Neutrophil (primary cell): ENCODE measurements around the gene MAGEA11.
"Not testable (repeated sequence)": the region's sequence is repeated elsewhere in the genome, so short reads cannot be mapped to it uniquely, and the experiment has no call there.

Source experiments
- H3K27ac ChIP-seq: fragments of 200-600 bp; sonication (generic); 2 replicates; pipeline ENCODE4 v1.5.1; 2016; ENCODE audit warnings: mild to moderate bottlenecking, moderate library complexity
- H3K27me3 ChIP-seq: fragments of 200-600 bp; sonication (generic); 2 replicates; pipeline ENCODE4 v1.6.0; 2016; ENCODE audit warnings: mild to moderate bottlenecking
- H3K36me3 ChIP-seq: fragments of 200-600 bp; sonication (generic); 2 replicates; pipeline ENCODE4 v1.5.1; 2017
- H3K4me1 ChIP-seq, 2 experiments: fragments of 200-600 bp in 1 of 2; sonication (generic) in 1 of 2; 1 replicate in 1 of 2; 2 replicates in 1 of 2; pipeline versions ENCODE4 v1.5.1 to v1.6.1; 2013 to 2016; ENCODE audit warnings: low read depth in 1 of 2, low read length in 1 of 2, mild to moderate bottlenecking in 1 of 2, moderate library complexity in 1 of 2; ENCODE audit not compliant: control insufficient read depth in 1 of 2, insufficient read depth in 1 of 2
- H3K4me3 ChIP-seq, 2 experiments: fragments of 200-600 bp in 1 of 2; sonication (generic) in 1 of 2; 1 replicate in 1 of 2; 2 replicates in 1 of 2; pipeline ENCODE4 v1.5.1; 2013 to 2016; ENCODE audit warnings: low read depth in 1 of 2, low read length in 1 of 2, mild to moderate bottlenecking in 1 of 2, moderate library complexity in 1 of 2
- H3K9me3 ChIP-seq: fragments of 200-600 bp; sonication (generic); 2 replicates; pipeline ENCODE4 v1.5.1; 2016
- TF ChIP-seq, protein P1 (sequence below): fragments of 200-600 bp; sonication (generic); IDR thresholded peaks from 2 replicates; pipeline ENCODE4 v1.5.1; 2016; ENCODE audit warnings: antibody characterized with exemption

The MAGEA11 gene

DNA sequence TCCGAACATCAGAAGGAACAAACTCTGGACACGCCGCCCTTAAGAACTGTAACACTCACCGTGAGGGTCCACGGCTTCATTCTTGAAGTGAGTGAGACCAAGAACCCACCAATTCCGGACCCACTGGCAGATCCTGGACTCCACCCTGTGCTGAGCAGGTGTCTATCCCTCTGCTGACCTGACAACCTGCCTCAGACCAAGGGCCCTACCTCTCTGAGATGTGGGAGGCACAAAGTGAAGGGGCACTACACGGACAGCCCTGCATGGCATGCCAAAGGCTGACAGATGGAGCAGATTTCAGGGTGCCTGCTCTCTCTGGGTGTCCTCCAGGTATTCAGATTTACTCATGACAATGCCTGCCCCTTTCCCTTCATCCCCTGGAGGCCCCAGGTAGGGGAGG, 48.0 kb downstream of the MAGEA11 start:
- Histone ChIP-seq H3K4me1 (no peaks in the 10 kb centered on the region), H3K4me3 (no peak overlapping the region), H3K36me3 (no peaks in the 10 kb centered on the region), H3K27me3 (no peaks in the 10 kb centered on the region), H3K9me3 (no peaks in the 10 kb centered on the region), H3K27ac (no peak overlapping the region)
- TF ChIP-seq, protein P1, sequence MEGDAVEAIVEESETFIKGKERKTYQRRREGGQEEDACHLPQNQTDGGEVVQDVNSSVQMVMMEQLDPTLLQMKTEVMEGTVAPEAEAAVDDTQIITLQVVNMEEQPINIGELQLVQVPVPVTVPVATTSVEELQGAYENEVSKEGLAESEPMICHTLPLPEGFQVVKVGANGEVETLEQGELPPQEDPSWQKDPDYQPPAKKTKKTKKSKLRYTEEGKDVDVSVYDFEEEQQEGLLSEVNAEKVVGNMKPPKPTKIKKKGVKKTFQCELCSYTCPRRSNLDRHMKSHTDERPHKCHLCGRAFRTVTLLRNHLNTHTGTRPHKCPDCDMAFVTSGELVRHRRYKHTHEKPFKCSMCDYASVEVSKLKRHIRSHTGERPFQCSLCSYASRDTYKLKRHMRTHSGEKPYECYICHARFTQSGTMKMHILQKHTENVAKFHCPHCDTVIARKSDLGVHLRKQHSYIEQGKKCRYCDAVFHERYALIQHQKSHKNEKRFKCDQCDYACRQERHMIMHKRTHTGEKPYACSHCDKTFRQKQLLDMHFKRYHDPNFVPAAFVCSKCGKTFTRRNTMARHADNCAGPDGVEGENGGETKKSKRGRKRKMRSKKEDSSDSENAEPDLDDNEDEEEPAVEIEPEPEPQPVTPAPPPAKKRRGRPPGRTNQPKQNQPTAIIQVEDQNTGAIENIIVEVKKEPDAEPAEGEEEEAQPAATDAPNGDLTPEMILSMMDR, result no peak

DNA sequence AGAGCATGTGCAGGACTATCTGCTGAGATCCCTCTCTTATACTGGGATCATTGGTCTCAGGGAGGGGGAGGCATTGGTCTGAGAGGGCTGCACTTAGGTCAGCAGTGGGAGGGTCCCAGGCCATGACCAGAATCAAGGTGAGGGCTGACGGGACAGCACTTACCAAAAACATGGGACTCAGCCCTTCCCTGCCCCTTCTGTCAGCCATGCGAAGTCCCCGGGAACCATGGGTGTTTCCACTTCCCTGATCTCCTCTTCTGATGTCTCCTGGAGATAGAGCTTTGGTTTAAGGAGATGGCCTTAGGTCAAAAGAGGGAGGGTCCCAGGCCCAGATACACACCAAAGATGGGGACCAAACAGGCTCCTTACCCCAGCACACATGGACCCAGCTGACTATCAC, 49.1 kb downstream of the MAGEA11 start:
- TF ChIP-seq, protein P1, result no peak
- no peaks in the 10 kb centered on the region for H3K36me3 ChIP-seq
- no peak overlapping the region for H3K27ac ChIP-seq
- no peaks in the 10 kb centered on the region for H3K9me3 ChIP-seq
- no peaks in the 10 kb centered on the region for H3K27me3 ChIP-seq
- no peaks in the 10 kb centered on the region for H3K4me1 ChIP-seq
- H3K4me3 ChIP-seq, result no peak overlapping the region

DNA sequence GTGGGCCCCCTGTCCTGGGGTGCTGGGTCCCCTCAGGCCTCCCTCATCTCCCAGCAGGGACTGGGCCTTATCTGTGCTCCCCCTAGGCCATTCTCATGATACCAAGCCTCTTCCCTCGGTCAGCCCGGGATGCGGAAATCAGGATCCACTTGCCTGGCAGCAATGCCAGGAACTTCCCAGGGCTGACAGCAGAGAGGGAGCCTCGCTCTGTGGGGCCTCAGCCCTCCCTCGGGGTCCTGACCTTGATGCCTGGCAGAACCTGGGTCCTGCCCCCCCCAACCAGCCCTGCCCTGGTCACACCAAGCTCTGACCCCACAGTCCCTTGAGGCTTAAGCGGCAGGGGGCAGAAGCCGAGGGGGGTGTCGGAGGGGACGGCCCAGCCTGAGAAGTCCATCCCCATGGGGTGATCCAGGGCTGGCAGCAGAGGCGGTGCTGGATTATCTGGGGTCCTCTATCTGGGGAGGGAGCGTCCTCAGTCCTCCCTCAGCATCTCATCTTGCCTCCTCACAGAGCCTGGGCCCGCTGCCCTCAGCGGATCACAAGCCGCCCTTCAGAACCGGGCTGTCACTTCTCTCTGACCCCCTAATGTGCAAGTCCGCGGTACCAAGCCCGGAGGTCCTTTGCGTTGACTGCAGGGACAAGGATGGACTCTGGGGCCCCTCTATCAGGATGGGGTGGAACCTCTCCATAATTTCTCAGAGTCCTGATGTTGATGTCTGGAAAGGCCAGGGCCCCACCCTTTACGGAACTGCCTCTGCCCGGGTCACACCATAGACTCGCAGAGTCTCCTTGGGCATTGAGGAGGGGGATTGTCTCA, 50.2 kb downstream of the MAGEA11 start:
- not testable (repeated sequence) for H3K4me3 ChIP-seq, H3K9me3 ChIP-seq, H3K27me3 ChIP-seq, H3K4me1 ChIP-seq, H3K36me3 ChIP-seq, H3K27ac ChIP-seq

DNA sequence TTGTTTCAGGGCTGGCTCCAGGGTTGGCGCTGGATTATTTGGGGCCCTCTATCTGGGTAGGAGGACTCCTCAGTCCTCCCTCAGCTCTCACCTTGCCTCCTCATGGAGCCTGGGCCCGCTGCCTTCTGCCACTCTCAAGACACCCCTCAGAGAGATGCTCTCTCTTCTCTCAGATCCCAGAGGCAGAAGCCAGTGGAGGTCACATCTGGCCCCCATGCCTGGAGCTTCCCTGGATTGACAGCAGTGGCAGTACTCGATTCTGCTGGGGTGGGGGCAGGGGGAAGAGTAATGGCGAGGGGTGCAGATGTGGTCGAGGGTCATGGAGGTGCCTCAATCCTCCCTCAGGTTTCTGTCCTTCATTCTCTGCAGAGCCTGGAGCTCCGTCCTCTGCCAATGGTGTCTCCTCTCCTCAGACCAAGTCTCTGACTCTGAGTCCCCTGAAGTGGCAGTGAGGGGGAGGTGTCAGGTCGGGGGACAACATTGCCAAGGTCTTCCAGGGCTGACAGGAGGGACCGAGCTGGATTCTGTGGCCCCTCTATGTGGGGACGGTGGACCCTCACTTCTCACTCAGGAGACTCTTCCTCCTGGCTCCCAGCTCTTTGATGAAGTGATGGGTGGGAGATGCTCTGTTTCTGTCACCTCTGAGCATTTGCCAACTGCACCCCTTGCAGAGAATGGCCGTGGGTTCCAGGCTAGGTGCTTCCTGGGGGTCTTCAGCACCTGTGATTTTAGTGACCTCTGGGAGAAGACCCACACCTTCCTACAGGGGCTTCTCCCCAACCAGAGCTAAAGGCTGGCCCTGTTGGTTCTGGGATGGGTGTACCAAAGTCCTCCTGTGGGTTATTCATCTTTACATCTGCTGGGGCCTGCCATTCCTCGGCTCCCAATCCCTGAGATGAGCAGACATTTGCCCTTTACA, 51.1 kb downstream of the MAGEA11 start:
- TF ChIP-seq, protein P1, result no peak
- no peak overlapping the region for H3K27ac ChIP-seq
- no peaks in the 10 kb centered on the region for H3K4me1 ChIP-seq
- no peaks in the 10 kb centered on the region for H3K27me3 ChIP-seq
- H3K9me3 ChIP-seq, result no peaks in the 10 kb centered on the region
- no peak overlapping the region for H3K4me3 ChIP-seq
- no peaks in the 10 kb centered on the region for H3K36me3 ChIP-seq
